K562 (cell line): ENCODE data around the gene ANTXRL. TPM values are rescaled to one million over a fixed set of nuclear protein-coding genes. Genes with fewer than 3 reads are reported as not detected.
A peak's percentile ranks its signal among the peaks of the same experiment; 100 is the strongest.

ENCODE experiments used
- ARID2 ChIP-seq: fragments of 450-650 bp; IDR thresholded peaks from 2 replicates; pipeline ENCODE4 v1.6.1; 2017; ENCODE audit warnings: antibody characterized with exemption, mild to moderate bottlenecking
- DNMT1 ChIP-seq: fragments of 450-650 bp; IDR thresholded peaks from 2 replicates; pipeline ENCODE4 v1.6.1; 2016; ENCODE audit warnings: antibody characterized with exemption, mild to moderate bottlenecking
- KAT8 ChIP-seq: fragments of 450-650 bp; IDR thresholded peaks from 2 replicates; pipeline ENCODE4 v1.6.1; 2016; ENCODE audit warnings: low read depth, mild to moderate bottlenecking
- POLR2G ChIP-seq: fragments of 200-400 bp; formaldehyde crosslinking; IDR thresholded peaks from 2 replicates; pipeline ENCODE4 v1.6.1; 2017; ENCODE audit warnings: low read depth, mild to moderate bottlenecking, antibody characterized with exemption, low read length, moderate library complexity
- RCOR1 ChIP-seq, 2 experiments: IDR thresholded peaks; 2 replicates each; pipeline ENCODE4 v1.6.1; 2012; ENCODE audit warnings: low read depth in 2 of 2, low read length in 2 of 2, borderline replicate concordance in 1 of 2, improper control_type of control experiment in 1 of 2
- SIN3A ChIP-seq, 2 experiments: fragments of 150-350 bp in 1 of 2; IDR thresholded peaks; 2 replicates each; pipeline ENCODE4 v1.6.1; 2011 to 2016; ENCODE audit warnings: borderline replicate concordance in 2 of 2, low read depth in 2 of 2, low read length in 2 of 2, mild to moderate bottlenecking in 2 of 2, moderate library complexity in 2 of 2; ENCODE audit not compliant: control insufficient read depth in 1 of 2
- USF2 ChIP-seq: sonication (generic); formaldehyde crosslinking; IDR thresholded peaks from 2 replicates; pipeline ENCODE4 v1.5.0; 2020; ENCODE audit warnings: missing genetic modification reagents
- ZC3H11A ChIP-seq: IDR thresholded peaks from 2 replicates; pipeline ENCODE4 v1.6.1; 2012; ENCODE audit warnings: low read depth, low read length, improper control_type of control experiment
- ZNF780A ChIP-seq: fragments of 250-450 bp; sonication (Bioruptor Pico); IDR thresholded peaks from 2 replicates; pipeline ENCODE4 v1.5.0; 2021; ENCODE audit warnings: mild to moderate bottlenecking
- polyA plus RNA-seq, 8 experiments: library from polyadenylated mRNA; depleted of rRNA in 4 of 8; stranded (reverse) in 5 of 8; unstranded in 3 of 8; fragments of >200 nt; fragmentation: Nextera tagmentation in 2 of 8; fragmentation: Illumina TruSeq in 1 of 8; extraction: Ambion mirVana in 2 of 8; extraction: Trizol in 1 of 8; gene quantifications; 2 replicates each; pipeline versions ENCODE4 v1.2.1 to v1.2.3, GENCODE V29; 2011 to 2014; ENCODE audit warnings: inconsistent platforms in 1 of 8, missing spikeins in 1 of 8
- total RNA-seq, 7 experiments: library from RNA; depleted of rRNA in 6 of 7; stranded (reverse); fragments of >200 nt in 6 of 7; fragmentation: Illumina TruSeq in 2 of 7; extraction: Trizol in 2 of 7; gene quantifications; 2 replicates each; pipeline versions ENCODE4 v1.2.1 to v1.2.3, GENCODE V29; 2011 to 2021; ENCODE audit warnings: low replicate concordance in 1 of 7
- TF ChIP-seq, protein P1 (sequence below): sonication (generic); formaldehyde crosslinking; IDR thresholded peaks from 2 replicates; pipeline ENCODE4 v1.8.0; 2022; ENCODE audit warnings: mild to moderate bottlenecking, missing genetic modification reagents
- TF ChIP-seq, protein P2 (sequence below): IDR thresholded peaks from 3 replicates; pipeline ENCODE4 v1.6.1; 2011; ENCODE audit warnings: borderline replicate concordance, mild to moderate bottlenecking, moderate library complexity; ENCODE audit not compliant: insufficient read length; ENCODE audit errors: extremely low read depth

Gene ANTXRL
- total and polyA plus RNA-seq, 9 of the 15 experiments (the other 6 are each of a cell fraction or from before 2014, with no cell fraction given) = not detected

DNA sequence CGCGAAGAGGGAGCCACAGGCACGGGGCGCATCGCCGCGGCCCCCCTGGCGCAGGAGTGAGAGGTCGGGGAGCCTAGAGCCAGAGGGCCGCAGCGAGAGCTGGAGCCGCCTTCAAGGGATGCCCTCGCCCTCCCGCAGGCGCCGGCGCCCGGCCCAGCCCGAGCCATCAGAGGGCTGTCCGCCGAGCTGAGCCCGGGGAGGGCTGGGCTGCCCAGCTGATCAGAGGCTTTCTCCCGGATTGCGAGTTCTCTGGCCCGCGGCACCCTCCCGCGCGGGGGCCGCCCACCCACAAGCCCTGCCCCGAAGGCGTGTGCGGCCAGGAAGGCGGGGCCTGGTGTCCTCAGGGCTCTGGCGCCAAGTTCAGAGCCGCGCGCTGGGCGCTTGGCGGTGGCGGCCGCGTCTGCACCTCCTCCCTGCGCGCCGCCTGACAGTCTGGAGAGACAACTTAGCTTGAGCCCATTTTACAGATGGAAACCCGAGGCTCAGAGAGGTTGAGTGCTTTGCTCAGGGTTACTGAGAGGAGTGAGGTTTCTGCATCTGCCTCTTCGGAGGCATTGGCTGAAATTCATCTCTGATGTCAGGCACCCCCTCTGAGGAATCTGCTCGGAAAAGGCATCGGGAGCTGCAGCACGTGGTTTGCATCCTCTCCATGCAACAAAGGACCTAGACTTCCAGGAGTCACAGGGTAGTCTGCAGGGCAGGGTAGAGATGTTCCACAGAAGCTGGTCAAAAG lies 3.8 kb upstream of the ANTXRL start (continued):
- TF ChIP-seq POLR2G (0 out of 2 replicates have a peak, but pooled peaks have one; percentile 19), ARID2 (no peak), ZNF780A (CRISPR knock-in tag) (no peak), ZC3H11A (no peak), DNMT1 (no peak), RCOR1 (IDR thresholded peaks at IDR 0.05; ENCODE audit: borderline replicate concordance in 1 of 2, low read depth in 2 of 2, low read length in 2 of 2) (no peak), KAT8 (no peak), USF2 (CRISPR knock-in tag) (peak; percentile 23; the same call in 1 of the 2 replicates), SIN3A (IDR thresholded peaks at IDR 0.05; ENCODE audit: borderline replicate concordance in 2 of 2, control insufficient read depth in 1 of 2, low read depth in 2 of 2, low read length in 2 of 2) (no peak)
- TF ChIP-seq, protein P1, sequence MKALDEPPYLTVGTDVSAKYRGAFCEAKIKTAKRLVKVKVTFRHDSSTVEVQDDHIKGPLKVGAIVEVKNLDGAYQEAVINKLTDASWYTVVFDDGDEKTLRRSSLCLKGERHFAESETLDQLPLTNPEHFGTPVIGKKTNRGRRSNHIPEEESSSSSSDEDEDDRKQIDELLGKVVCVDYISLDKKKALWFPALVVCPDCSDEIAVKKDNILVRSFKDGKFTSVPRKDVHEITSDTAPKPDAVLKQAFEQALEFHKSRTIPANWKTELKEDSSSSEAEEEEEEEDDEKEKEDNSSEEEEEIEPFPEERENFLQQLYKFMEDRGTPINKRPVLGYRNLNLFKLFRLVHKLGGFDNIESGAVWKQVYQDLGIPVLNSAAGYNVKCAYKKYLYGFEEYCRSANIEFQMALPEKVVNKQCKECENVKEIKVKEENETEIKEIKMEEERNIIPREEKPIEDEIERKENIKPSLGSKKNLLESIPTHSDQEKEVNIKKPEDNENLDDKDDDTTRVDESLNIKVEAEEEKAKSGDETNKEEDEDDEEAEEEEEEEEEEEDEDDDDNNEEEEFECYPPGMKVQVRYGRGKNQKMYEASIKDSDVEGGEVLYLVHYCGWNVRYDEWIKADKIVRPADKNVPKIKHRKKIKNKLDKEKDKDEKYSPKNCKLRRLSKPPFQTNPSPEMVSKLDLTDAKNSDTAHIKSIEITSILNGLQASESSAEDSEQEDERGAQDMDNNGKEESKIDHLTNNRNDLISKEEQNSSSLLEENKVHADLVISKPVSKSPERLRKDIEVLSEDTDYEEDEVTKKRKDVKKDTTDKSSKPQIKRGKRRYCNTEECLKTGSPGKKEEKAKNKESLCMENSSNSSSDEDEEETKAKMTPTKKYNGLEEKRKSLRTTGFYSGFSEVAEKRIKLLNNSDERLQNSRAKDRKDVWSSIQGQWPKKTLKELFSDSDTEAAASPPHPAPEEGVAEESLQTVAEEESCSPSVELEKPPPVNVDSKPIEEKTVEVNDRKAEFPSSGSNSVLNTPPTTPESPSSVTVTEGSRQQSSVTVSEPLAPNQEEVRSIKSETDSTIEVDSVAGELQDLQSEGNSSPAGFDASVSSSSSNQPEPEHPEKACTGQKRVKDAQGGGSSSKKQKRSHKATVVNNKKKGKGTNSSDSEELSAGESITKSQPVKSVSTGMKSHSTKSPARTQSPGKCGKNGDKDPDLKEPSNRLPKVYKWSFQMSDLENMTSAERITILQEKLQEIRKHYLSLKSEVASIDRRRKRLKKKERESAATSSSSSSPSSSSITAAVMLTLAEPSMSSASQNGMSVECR = no peak
- TF ChIP-seq, protein P2, sequence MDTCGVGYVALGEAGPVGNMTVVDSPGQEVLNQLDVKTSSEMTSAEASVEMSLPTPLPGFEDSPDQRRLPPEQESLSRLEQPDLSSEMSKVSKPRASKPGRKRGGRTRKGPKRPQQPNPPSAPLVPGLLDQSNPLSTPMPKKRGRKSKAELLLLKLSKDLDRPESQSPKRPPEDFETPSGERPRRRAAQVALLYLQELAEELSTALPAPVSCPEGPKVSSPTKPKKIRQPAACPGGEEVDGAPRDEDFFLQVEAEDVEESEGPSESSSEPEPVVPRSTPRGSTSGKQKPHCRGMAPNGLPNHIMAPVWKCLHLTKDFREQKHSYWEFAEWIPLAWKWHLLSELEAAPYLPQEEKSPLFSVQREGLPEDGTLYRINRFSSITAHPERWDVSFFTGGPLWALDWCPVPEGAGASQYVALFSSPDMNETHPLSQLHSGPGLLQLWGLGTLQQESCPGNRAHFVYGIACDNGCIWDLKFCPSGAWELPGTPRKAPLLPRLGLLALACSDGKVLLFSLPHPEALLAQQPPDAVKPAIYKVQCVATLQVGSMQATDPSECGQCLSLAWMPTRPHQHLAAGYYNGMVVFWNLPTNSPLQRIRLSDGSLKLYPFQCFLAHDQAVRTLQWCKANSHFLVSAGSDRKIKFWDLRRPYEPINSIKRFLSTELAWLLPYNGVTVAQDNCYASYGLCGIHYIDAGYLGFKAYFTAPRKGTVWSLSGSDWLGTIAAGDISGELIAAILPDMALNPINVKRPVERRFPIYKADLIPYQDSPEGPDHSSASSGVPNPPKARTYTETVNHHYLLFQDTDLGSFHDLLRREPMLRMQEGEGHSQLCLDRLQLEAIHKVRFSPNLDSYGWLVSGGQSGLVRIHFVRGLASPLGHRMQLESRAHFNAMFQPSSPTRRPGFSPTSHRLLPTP = no peak
